ENCODE results near the gene TNNI3K.

Gene TNNI3K

DNA sequence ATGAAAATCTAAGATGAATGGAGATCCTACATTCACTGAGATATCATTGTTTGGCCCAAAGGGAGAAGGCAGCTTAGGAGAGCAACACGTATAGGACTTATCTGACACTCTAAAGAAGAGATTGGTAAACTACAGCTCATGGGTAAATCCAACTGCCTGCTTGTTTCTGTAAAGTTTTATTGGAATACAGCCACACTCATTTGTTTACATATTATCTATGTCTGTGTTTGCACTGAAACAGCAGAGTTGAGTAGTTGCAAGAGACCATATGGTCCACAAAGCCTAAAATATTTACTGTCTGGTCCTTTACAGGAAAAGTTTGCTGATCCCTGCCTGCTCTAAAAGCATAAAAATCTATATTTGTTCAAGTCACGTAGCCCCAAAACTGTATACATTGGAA lies 291.5 kb downstream of the TNNI3K start:
- Histone ChIP-seq H3K9me3 (ENCODE audit: control insufficient read depth, low read length) (no peaks in the 10 kb centered on the region), H3K27ac (no peak overlapping the region), H2AFZ (no peak overlapping the region), H3K4me2 (ENCODE audit: low read length) (no peak overlapping the region), H3K27me3 (ENCODE audit: control insufficient read depth, insufficient read depth, low read length) (no peaks in the 10 kb centered on the region), H3K9ac (no peak overlapping the region), H3K79me2 (no peaks in the 10 kb centered on the region), H3K36me3 (ENCODE audit: control insufficient read depth, insufficient read depth, low read length) (no peaks in the 10 kb centered on the region), H3K4me3 (ENCODE audit: low read depth, low read length) (no peak overlapping the region), H3K4me1 (no peaks in the 10 kb centered on the region)
- TF ChIP-seq, protein P1, sequence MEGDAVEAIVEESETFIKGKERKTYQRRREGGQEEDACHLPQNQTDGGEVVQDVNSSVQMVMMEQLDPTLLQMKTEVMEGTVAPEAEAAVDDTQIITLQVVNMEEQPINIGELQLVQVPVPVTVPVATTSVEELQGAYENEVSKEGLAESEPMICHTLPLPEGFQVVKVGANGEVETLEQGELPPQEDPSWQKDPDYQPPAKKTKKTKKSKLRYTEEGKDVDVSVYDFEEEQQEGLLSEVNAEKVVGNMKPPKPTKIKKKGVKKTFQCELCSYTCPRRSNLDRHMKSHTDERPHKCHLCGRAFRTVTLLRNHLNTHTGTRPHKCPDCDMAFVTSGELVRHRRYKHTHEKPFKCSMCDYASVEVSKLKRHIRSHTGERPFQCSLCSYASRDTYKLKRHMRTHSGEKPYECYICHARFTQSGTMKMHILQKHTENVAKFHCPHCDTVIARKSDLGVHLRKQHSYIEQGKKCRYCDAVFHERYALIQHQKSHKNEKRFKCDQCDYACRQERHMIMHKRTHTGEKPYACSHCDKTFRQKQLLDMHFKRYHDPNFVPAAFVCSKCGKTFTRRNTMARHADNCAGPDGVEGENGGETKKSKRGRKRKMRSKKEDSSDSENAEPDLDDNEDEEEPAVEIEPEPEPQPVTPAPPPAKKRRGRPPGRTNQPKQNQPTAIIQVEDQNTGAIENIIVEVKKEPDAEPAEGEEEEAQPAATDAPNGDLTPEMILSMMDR (IDR thresholded peaks at IDR 0.05) = no peak

DNA sequence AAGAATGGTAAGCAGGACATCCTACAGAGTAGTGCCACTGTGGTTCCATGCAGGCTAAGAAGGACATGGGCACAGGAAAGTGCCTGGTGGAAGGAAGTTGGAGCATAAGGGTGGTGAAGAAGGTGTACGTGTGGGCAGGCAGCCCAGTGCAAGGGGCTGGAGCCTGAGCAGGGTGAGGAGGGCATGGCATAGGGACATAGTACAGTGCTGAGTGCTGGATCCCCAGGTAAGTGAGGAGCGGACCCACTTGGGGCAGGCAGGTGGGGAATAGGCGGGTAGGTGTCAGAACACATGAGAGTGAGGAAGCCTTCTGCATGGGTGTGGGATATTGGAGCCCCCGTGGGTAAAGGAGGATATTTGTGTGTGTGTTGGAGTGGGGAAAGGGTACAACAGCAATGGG lies 292.9 kb downstream of the TNNI3K start:
- no peaks in the 10 kb centered on the region for H3K36me3 ChIP-seq (ENCODE audit: control insufficient read depth, insufficient read depth, low read length)
- TF ChIP-seq, protein P1 (IDR thresholded peaks at IDR 0.05) = no peak
- no peak overlapping the region for H3K4me2 ChIP-seq (ENCODE audit: low read length)
- H3K9me3 ChIP-seq (ENCODE audit: control insufficient read depth, low read length) = no peaks in the 10 kb centered on the region
- H2AFZ ChIP-seq = no peak overlapping the region
- no peaks in the 10 kb centered on the region for H3K79me2 ChIP-seq
- H3K27ac ChIP-seq = no peak overlapping the region
- no peaks in the 10 kb centered on the region for H3K4me1 ChIP-seq
- H3K9ac ChIP-seq = no peak overlapping the region
- no peak overlapping the region for H3K4me3 ChIP-seq (ENCODE audit: low read depth, low read length)
- no peaks in the 10 kb centered on the region for H3K27me3 ChIP-seq (ENCODE audit: control insufficient read depth, insufficient read depth, low read length)

GRCh38 chr1:74530892-74531291 lies 295.7 kb downstream of the TNNI3K start:
- H3K4me3 ChIP-seq (ENCODE audit: low read depth, low read length) = no peak overlapping the region
- H3K36me3 ChIP-seq (ENCODE audit: control insufficient read depth, insufficient read depth, low read length) = no peaks in the 10 kb centered on the region
- TF ChIP-seq, protein P1 (IDR thresholded peaks at IDR 0.05) = no peak
- no peaks in the 10 kb centered on the region for H3K27me3 ChIP-seq (ENCODE audit: control insufficient read depth, insufficient read depth, low read length)
- no peaks in the 10 kb centered on the region for H3K79me2 ChIP-seq
- no peak overlapping the region for H3K4me2 ChIP-seq (ENCODE audit: low read length)
- no peak overlapping the region for H3K9ac ChIP-seq
- no peaks in the 10 kb centered on the region for H3K4me1 ChIP-seq
- no peaks in the 10 kb centered on the region for H3K9me3 ChIP-seq (ENCODE audit: control insufficient read depth, low read length)
- H2AFZ ChIP-seq = no peak overlapping the region
- H3K27ac ChIP-seq = no peak overlapping the region

GRCh38 chr1:74531796-74532195 lies 296.6 kb downstream of the TNNI3K start:
- no peaks in the 10 kb centered on the region for H3K4me1 ChIP-seq
- no peak overlapping the region for H3K9ac ChIP-seq
- H3K4me3 ChIP-seq (ENCODE audit: low read depth, low read length) = no peak overlapping the region
- H3K79me2 ChIP-seq = no peaks in the 10 kb centered on the region
- no peaks in the 10 kb centered on the region for H3K36me3 ChIP-seq (ENCODE audit: control insufficient read depth, insufficient read depth, low read length)
- no peak overlapping the region for H2AFZ ChIP-seq
- no peaks in the 10 kb centered on the region for H3K9me3 ChIP-seq (ENCODE audit: control insufficient read depth, low read length)
- TF ChIP-seq, protein P1 (IDR thresholded peaks at IDR 0.05) = no peak
- H3K27ac ChIP-seq = no peak overlapping the region
- no peaks in the 10 kb centered on the region for H3K27me3 ChIP-seq (ENCODE audit: control insufficient read depth, insufficient read depth, low read length)
- no peak overlapping the region for H3K4me2 ChIP-seq (ENCODE audit: low read length)

DNA sequence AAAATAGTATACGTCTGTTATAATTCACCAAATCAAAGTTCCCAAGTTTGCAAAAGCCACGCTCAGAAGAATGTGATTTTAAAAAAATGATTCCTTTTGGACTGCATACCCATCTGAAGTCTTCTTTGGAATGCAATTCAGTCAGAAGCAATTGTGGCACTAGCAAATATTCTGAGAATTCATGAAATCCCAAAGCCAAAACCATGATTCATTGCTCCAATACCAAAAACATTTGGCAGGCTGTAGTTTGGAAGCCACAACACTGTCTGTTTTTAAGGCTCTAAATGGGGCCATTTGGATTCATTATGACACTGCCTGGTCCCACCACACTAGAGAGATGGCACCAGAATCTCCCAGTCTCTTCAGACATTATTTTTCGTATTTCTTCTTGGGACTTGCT lies 299.1 kb downstream of the TNNI3K start:
- H3K79me2 ChIP-seq = no peaks in the 10 kb centered on the region
- no peaks in the 10 kb centered on the region for H3K4me1 ChIP-seq

More for the DNA sequence above, 299.1 kb downstream of the TNNI3K start:
- H3K4me3 ChIP-seq (ENCODE audit: low read depth, low read length) = no peak overlapping the region
- no peaks in the 10 kb centered on the region for H3K27me3 ChIP-seq (ENCODE audit: control insufficient read depth, insufficient read depth, low read length)
- H3K9ac ChIP-seq = no peak overlapping the region
- no peak overlapping the region for H3K27ac ChIP-seq
- H3K4me2 ChIP-seq (ENCODE audit: low read length) = no peak overlapping the region
- H2AFZ ChIP-seq = no peak overlapping the region
- no peaks in the 10 kb centered on the region for H3K9me3 ChIP-seq (ENCODE audit: control insufficient read depth, low read length)
- TF ChIP-seq, protein P1 (IDR thresholded peaks at IDR 0.05) = no peak
- H3K36me3 ChIP-seq (ENCODE audit: control insufficient read depth, insufficient read depth, low read length) = no peaks in the 10 kb centered on the region
